Lower lobe of right lung (tissue), 2 donors: ENCODE data around the gene BAHCC1. TPM values are rescaled to one million over a fixed set of nuclear protein-coding genes. Genes with fewer than 3 reads are reported as not detected.

Experiments
- ATAC-seq, 2 donors: fragments of 200-7000 bp; cut with Tn5 transposase; one replicate each; pipeline ENCODE4 v1.9.1; 2020 to 2022; ENCODE audit warnings: mild to moderate bottlenecking in 2 of 2, moderate library complexity in 2 of 2
- DNase-seq: peaks from one replicate; pipeline ENCODE4 v3.0.0-alpha.2; 2020
- H3K27ac ChIP-seq: fragments of 200-600 bp; one replicate; pipeline ENCODE4 v1.8.0; 2022
- H3K27me3 ChIP-seq: fragments of 200-600 bp; one replicate; pipeline ENCODE4 v1.8.0; 2022; ENCODE audit warnings: low read depth
- H3K36me3 ChIP-seq: fragments of 200-600 bp; one replicate; pipeline ENCODE4 v1.8.0; 2022; ENCODE audit warnings: mild to moderate bottlenecking
- H3K4me1 ChIP-seq: fragments of 200-600 bp; one replicate; pipeline ENCODE4 v1.8.0; 2022
- H3K4me3 ChIP-seq: fragments of 200-600 bp; one replicate; pipeline ENCODE4 v1.8.0; 2022; ENCODE audit warnings: mild to moderate bottlenecking
- H3K9me3 ChIP-seq: fragments of 200-600 bp; one replicate; pipeline ENCODE4 v1.8.0; 2022
- intact Hi-C: fragments of 100-400 bp; cut with DNase I; formaldehyde crosslinking; loops from one replicate; pipeline ENCODE4 v1.11.0; 2022
- total RNA-seq: library from RNA; stranded (reverse); fragmentation: NEBNext Ultra II Directional; extraction: Animal tissue kit (Norgen Biotek cat#: 25700); gene quantifications from one replicate; pipeline ENCODE4 v1.2.1, GENCODE V29; 2021
- TF ChIP-seq, protein P1 (sequence below): fragments of 200-600 bp; IDR thresholded peaks from one replicate; pipeline ENCODE4 v1.8.0; 2022; ENCODE audit warnings: antibody characterized with exemption, mild to moderate bottlenecking
- donor health status: DM: no; HTN: yes; CAD: no; lungs with severe emphysema.

Gene BAHCC1
- total RNA-seq, 1 donor from 2014 or later, result 19.9 TPM

DNA sequence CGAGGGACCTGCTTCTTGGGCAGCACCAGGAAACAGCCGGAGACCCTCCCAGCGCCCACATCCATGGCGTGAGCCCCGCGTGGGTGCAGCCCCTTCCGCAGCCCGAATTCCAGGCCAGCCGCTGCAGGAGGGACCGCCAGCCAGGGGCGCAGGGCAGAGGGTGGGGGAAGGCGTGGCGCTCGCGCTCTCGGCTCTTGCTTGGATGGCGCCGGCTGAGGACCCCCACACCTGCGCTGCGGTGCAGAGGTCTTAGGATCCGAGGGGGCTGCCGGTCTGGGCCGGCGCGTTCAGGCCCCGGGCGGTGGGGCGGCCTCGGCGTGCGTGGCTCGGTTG is 88.6 kb downstream of the BAHCC1 start:
- no peaks in the 10 kb centered on the region for H3K36me3 ChIP-seq
- peak overlapping the region; percentile 51 for H3K4me3 ChIP-seq
- ATAC-seq (no peak), DNase-seq (no peak)
- intact Hi-C loops, result no loop called here
- H3K4me1 ChIP-seq, result peaks cover 34% of the 10 kb centered on the region
- TF ChIP-seq, protein P1, sequence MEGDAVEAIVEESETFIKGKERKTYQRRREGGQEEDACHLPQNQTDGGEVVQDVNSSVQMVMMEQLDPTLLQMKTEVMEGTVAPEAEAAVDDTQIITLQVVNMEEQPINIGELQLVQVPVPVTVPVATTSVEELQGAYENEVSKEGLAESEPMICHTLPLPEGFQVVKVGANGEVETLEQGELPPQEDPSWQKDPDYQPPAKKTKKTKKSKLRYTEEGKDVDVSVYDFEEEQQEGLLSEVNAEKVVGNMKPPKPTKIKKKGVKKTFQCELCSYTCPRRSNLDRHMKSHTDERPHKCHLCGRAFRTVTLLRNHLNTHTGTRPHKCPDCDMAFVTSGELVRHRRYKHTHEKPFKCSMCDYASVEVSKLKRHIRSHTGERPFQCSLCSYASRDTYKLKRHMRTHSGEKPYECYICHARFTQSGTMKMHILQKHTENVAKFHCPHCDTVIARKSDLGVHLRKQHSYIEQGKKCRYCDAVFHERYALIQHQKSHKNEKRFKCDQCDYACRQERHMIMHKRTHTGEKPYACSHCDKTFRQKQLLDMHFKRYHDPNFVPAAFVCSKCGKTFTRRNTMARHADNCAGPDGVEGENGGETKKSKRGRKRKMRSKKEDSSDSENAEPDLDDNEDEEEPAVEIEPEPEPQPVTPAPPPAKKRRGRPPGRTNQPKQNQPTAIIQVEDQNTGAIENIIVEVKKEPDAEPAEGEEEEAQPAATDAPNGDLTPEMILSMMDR, result no peak
- H3K9me3 ChIP-seq, result no peaks in the 10 kb centered on the region
- peaks cover 7% of the 10 kb centered on the region for H3K27me3 ChIP-seq
- H3K27ac ChIP-seq, result no peak overlapping the region

DNA sequence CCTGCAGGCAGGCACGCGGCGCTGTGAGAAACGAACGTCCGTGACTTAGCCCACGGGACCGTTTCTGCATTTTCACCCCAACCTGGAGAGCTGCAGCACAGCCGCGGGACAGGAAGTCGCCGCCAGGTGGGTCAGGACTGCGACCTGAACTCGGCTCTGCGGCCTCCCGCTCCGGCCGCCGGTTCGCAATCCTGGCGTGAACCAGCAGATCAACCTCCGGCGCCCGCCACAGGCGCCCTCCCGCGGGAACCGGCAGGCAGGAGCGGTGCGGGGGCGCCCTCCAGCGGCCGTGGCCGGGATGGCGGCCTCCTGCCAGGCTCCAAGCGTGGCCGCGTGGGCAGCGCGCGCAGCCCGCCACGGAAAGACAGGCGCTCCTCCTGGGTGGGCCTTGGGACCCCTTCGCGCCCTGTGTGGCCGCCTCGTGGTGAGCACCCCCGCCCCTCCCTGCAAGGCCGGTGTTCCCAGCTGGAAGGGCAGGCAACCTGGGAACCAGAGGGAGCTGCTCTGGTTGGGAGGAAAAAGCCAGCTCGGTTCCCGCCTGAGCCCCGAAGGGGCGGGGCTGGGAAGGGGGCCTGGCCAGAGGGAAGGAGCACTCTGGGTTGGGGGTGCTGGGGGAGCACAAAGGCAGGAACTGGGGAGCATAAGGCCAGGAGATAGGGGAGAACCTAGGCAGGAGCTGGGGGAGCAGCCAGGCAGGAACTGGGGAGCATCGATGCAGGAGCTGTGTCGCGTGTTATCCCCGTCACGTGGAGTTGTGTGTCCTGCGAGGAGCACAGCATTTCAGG is 89.1 kb downstream of the BAHCC1 start:
- H3K27ac ChIP-seq, result no peak overlapping the region
- intact Hi-C loops, result no loop called here
- DNase-seq (peak; percentile 94), ATAC-seq (peak; percentile 78 to 91)
- H3K9me3 ChIP-seq, result no peaks in the 10 kb centered on the region
- peaks cover 7% of the 10 kb centered on the region for H3K27me3 ChIP-seq
- peaks cover 34% of the 10 kb centered on the region for H3K4me1 ChIP-seq
- TF ChIP-seq, protein P1, result peak; percentile 99
- H3K36me3 ChIP-seq, result no peaks in the 10 kb centered on the region
- H3K4me3 ChIP-seq, result peak overlapping the region; percentile 51

DNA sequence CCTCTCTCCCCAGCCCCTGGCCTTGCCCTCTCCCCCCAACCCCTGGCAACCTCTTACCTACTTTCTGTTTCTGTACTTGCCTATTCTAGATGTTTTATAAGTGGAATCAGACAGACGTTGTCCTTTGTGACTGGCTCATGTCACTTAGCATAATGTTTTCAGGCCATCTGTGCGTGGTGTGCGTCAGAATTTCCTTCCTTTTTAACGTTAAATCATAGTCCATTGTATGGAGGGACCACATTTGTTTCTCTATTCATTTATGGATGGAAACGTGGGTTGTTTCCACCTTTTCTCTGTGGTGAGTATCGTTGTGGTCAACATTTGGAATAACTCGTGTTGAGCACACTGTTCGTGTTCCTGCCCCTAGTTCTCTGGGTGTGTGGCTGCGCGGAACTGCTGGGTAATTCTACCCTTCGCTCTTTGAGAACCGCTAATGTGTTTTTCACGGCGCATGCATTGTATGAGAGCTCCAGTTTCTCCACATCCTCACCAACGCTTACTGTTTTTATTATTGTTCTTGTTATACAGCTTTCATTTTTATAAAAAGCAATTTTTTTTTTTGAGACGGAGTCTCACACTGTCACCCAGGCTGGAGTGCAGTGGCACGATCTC is 91.0 kb downstream of the BAHCC1 start:
- intact Hi-C loops, result no loop called here
- no peaks in the 10 kb centered on the region for H3K36me3 ChIP-seq
- TF ChIP-seq, protein P1, result no peak
- ATAC-seq (no peak), DNase-seq (no peak)
- no peak overlapping the region for H3K27ac ChIP-seq
- H3K27me3 ChIP-seq, result no peaks in the 10 kb centered on the region
- peaks cover 39% of the 10 kb centered on the region for H3K4me1 ChIP-seq
- H3K9me3 ChIP-seq, result no peaks in the 10 kb centered on the region
- H3K4me3 ChIP-seq, result no peak overlapping the region

DNA sequence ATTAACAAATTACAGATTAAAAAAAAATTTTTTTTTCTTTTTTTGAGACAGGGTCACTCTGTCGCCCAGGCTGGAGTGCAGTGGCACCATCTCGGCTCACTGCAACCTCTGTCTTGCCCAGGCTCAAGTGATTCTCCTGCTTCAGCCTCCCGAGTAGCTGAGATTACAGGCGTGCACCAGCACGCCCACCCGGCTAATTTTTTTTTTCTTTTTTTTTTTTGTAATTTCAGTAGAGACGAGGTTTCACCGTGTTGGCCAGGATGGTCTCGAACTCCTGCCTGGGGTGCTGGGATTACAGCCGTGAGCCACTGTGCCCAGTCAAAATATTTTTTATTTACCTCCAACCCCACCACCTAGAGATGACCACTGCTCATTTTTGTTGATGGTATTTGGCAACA is 91.8 kb downstream of the BAHCC1 start:
- H3K9me3 ChIP-seq, result no peaks in the 10 kb centered on the region
- TF ChIP-seq, protein P1, result no peak
- H3K36me3 ChIP-seq, result no peaks in the 10 kb centered on the region
- H3K4me1 ChIP-seq, result peaks cover 34% of the 10 kb centered on the region
- H3K27ac ChIP-seq, result no peak overlapping the region
- intact Hi-C loops, result no loop called here
- DNase-seq (no peak), ATAC-seq (no peak)
- H3K4me3 ChIP-seq, result peak overlapping the region; percentile 74
- H3K27me3 ChIP-seq, result no peaks in the 10 kb centered on the region

DNA sequence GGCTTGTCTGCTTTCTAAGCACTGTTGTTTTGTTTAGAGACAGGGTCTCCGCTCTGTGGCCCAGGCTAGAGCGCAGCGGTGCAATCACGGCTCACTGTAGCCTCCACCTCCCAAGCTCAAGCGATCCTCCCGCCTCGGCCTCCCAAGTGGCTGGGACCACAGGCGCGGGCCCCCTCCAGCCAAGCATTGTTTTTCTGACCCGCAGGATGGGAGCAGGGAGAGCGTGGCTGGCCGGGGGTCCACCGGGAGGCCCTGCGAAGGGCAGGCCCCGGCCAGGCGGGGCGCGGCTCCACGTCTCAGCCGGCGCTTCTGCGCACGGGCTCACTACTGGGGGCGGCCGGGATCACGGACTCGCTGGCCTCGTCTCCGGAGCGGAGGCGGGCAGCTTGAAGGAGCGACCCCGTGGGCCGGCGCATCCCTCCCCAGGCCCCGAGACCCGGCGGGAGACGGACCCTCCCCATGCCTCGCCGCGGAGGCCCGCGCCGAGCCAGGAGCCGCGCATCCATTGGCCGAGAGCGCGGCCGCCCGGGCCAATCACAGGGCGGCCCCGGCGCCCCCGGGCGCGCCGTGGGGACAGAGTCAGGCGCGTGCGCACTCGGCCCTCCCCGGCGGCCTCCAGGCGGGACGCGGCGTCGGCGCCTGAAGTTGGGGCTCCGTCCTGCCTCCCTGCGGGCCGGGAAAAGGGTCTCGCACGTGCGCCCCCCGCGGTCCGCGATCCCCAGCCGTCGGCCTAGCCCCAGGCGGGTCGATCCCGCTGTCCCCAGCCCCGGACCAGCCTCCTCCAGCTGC is 92.4 kb downstream of the BAHCC1 start:
- Histone ChIP-seq H3K9me3 (no peaks in the 10 kb centered on the region), H3K27me3 (no peaks in the 10 kb centered on the region), H3K4me3 (peak overlapping the region; percentile 74), H3K4me1 (peaks cover 34% of the 10 kb centered on the region), H3K36me3 (no peaks in the 10 kb centered on the region), H3K27ac (peak overlapping the region; percentile 93)
- ATAC-seq (peak; percentile 89 to 92), DNase-seq (peak; percentile 85)
- intact Hi-C loops, result no loop called here
- TF ChIP-seq, protein P1, result no peak
